Muscle layer of colon (tissue), 2 donors: ENCODE measurements around the gene MMP7.

Source experiments
- H3K27ac ChIP-seq: one replicate; pipeline ENCODE4 v1.7.0; 2013; ENCODE audit warnings: low read depth, mild to moderate bottlenecking, low read length, moderate library complexity
- H3K27me3 ChIP-seq, 2 donors: one replicate each; pipeline ENCODE4 v1.7.0; 2013; ENCODE audit warnings: low read length in 2 of 2, mild to moderate bottlenecking in 2 of 2; ENCODE audit not compliant: insufficient read depth in 2 of 2, control insufficient read depth in 1 of 2
- H3K36me3 ChIP-seq: one replicate; pipeline ENCODE4 v1.7.0; 2013; ENCODE audit warnings: mild to moderate bottlenecking, low read length; ENCODE audit not compliant: insufficient read depth
- H3K4me1 ChIP-seq: one replicate; pipeline ENCODE4 v1.7.0; 2013; ENCODE audit warnings: mild to moderate bottlenecking, low read length; ENCODE audit not compliant: insufficient read depth
- H3K4me3 ChIP-seq, 2 donors: one replicate each; pipeline ENCODE4 v1.7.0; 2013; ENCODE audit warnings: low read length in 2 of 2, low read depth in 1 of 2, mild to moderate bottlenecking in 1 of 2, moderate library complexity in 1 of 2
- H3K9ac ChIP-seq: one replicate; pipeline ENCODE4 v1.7.0; 2013; ENCODE audit warnings: low read length
- H3K9me3 ChIP-seq: one replicate; pipeline ENCODE4 v1.7.0; 2013; ENCODE audit warnings: mild to moderate bottlenecking, low read length
- donor health status: abdominal sarcoma.
- donor health status: Adenocarcinoma of cecum.

Gene MMP7

DNA sequence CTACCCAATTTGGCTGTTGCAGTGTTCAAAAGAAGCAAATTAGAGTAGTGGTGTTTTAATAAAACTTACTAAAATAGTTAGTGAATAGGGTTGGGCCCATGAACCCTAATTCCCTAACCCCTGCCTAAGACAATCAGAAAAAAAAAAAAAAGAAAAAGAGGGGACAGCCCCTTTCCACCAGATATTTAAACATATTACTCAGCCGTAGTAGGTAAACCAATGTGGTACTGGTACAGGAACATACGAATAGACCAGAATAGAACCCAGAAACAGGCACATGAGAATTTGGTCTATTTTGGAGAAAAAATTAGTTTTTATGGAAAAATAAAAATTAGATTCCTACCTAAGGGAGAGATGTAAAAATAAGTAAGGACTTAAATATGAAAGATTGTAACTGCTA, 38.6 kb downstream of the MMP7 start:
- H3K9ac ChIP-seq, result no peak overlapping the region
- H3K36me3 ChIP-seq, result no peaks in the 10 kb centered on the region
- H3K9me3 ChIP-seq, result no peaks in the 10 kb centered on the region
- no peak overlapping the region for H3K27ac ChIP-seq
- peak overlapping the region in 1 of 2 donors; percentile 1 for H3K4me3 ChIP-seq
- peaks cover 4% of the 10 kb centered on the region for H3K4me1 ChIP-seq
- no peaks in the 10 kb centered on the region for H3K27me3 ChIP-seq

DNA sequence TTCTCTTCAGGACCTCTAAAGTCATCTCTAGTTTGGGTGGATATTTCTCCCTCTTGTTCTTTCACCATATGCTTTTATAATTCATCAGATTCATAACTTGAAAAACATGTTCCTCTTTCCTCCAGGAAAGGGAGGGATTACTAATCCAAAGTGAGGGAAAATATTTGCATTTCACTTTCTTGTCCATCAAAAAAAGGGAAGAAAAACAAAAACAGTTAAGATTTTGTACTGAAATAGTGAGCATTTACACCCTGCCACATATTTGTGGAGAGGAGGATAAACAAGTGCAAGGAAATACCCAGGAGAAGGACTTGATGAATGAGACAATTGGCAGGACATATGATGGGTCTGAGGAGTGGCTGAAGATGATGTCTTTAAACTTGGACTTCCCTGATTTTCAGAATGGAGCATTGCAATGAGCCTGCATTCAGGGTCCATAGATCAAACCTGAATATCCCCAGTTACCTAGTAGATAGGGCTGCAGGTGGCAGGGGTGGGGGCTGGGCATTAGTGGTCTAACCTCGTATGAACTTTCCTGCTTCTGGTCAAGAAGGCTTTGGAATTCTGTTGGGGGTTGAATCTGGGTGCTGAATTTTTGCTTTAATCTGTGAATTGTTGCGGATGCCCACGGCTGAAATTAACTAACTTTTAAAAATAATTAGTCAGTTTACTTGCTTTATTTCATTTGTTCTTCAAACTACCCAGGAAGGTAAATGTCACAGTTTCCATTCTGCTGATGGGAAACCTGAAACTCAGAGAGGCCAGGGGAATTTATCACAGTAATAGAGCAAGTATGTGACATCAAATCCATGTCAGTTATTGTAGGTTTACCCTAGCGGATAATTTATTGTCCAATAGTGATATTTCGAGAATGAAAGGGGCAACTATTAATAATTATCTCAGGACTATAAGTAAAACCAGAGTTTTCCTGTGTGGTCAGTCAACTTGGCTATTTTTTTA, 41.1 kb downstream of the MMP7 start:
- Histone ChIP-seq H3K9ac (no peak overlapping the region), H3K9me3 (no peaks in the 10 kb centered on the region), H3K27ac (no peak overlapping the region), H3K27me3 (no peaks in the 10 kb centered on the region), H3K4me1 (no peaks in the 10 kb centered on the region), H3K4me3 (no peak overlapping the region), H3K36me3 (no peaks in the 10 kb centered on the region)

DNA sequence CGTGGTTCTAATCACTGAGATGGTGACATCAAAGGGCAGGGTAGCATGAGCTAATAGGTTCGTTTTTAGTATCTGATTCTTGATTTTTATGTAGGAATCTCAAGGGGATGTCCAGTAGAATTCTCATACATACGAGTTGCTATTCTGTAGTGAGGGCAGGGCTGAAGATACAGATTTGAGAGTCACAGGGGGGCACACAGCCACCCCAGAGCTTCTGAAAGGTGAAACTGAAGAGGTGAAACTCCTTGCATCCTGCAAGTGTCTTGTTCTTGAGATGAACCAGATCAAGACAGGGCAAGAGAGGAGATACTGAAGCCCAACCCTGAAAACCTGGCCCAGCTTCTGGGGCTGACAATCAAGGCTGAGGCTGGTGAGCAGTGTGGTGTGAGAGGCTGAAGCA, 42.3 kb downstream of the MMP7 start:
- Histone ChIP-seq H3K27me3 (no peaks in the 10 kb centered on the region), H3K36me3 (no peaks in the 10 kb centered on the region), H3K9me3 (no peaks in the 10 kb centered on the region), H3K4me3 (no peak overlapping the region), H3K27ac (no peak overlapping the region), H3K4me1 (no peaks in the 10 kb centered on the region), H3K9ac (no peak overlapping the region)

DNA sequence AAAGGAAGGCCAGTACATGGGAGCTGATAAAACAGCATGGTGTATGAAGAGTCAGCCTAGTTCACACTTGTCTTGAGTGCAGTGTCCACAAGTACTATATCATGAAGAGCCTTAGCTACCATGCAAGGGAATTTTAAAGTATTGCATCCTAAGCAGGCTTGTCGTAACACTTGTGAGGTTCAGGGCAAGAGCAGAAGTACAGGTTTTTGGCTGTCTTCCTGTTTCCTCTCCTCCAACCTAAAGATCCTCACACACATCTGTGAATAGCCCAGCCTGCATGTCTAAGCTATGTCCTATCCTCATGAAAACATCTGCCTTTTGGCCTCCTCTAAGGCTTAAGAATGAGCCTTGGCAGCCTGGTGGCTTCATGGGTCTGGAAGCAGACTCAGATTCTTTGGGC, 43.3 kb downstream of the MMP7 start:
- Histone ChIP-seq H3K9ac (no peak overlapping the region), H3K4me1 (no peaks in the 10 kb centered on the region), H3K9me3 (no peaks in the 10 kb centered on the region), H3K27me3 (no peaks in the 10 kb centered on the region), H3K4me3 (no peak overlapping the region), H3K27ac (no peak overlapping the region), H3K36me3 (no peaks in the 10 kb centered on the region)

DNA sequence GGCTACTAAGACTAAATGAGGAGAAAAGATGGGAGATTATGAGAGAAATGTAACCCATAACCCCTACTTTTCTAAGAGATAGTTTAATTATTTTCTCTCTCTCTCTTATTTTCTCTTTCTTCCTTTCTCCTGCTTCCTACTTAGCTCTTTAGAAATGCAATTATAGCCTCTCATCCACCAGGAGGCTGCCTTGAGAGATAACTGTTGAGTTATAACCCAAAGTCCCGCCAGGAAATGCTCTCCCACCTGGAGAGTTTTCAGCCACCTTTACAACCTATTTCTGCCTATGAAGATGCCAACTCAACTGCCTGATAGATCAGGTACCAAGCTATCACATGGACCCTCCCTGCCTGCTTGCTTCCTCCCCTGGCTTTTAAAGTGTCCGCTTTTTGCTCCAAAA, 44.0 kb downstream of the MMP7 start:
- no peaks in the 10 kb centered on the region for H3K36me3 ChIP-seq
- no peak overlapping the region for H3K4me3 ChIP-seq
- no peak overlapping the region for H3K9ac ChIP-seq
- no peaks in the 10 kb centered on the region for H3K27me3 ChIP-seq
- no peaks in the 10 kb centered on the region for H3K4me1 ChIP-seq
- no peaks in the 10 kb centered on the region for H3K9me3 ChIP-seq
- H3K27ac ChIP-seq, result no peak overlapping the region

DNA sequence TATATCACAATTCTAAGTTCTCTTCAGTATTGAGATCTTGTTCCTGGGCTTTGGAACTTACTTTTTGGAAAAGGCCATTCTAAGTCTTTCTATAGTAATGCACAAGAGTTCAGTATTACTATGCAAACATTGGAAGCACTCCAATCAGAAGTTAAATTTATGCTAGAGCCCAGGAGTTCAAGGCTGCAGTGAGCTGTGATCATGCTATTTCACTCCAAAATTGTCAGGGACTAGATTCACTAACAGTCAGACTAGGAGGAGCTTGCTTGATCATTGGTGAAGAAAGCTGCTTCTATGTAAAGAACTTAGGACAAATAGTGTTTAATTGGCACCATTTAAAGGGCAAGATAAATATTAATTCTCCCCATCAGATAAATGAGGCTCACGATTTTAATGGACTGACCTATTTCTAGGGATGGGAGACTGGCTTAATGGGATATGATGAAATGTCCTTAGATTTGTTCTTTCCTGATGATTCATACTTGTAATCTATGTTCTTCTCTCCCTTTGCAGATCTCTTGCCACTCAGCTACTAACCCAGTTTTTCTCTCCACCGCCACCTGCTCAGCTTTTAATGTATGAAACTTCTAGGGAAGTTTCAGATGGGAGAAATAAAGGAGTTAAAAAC, 45.3 kb downstream of the MMP7 start:
- no peak overlapping the region for H3K4me3 ChIP-seq
- H3K9me3 ChIP-seq, result no peaks in the 10 kb centered on the region
- H3K27me3 ChIP-seq, result no peaks in the 10 kb centered on the region
- H3K36me3 ChIP-seq, result no peaks in the 10 kb centered on the region
- H3K27ac ChIP-seq, result no peak overlapping the region
- H3K9ac ChIP-seq, result no peak overlapping the region
- H3K4me1 ChIP-seq, result no peaks in the 10 kb centered on the region

DNA sequence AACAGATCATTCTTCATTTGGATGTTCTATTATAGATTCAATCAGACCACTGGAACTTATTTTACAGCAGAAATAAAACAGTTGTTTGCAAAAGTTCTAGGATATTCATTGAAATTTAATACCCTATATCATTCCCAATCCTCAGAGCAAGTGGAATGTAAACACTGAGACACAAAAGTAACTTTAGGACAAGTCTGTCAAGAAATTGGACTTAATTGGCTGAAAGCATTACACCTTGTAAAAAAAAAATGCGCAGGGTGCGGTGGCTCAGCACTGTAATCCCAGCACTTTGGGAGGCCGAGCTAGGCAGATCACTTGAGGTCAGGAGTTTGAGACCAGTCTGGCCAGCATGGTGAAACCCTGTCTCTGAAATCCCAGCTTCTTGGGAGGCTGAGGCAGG, 48.1 kb downstream of the MMP7 start:
- Histone ChIP-seq H3K27me3 (no peaks in the 10 kb centered on the region), H3K9ac (no peak overlapping the region), H3K27ac (no peak overlapping the region), H3K4me3 (no peak overlapping the region), H3K9me3 (no peaks in the 10 kb centered on the region), H3K4me1 (peaks cover 4% of the 10 kb centered on the region), H3K36me3 (no peaks in the 10 kb centered on the region)

DNA sequence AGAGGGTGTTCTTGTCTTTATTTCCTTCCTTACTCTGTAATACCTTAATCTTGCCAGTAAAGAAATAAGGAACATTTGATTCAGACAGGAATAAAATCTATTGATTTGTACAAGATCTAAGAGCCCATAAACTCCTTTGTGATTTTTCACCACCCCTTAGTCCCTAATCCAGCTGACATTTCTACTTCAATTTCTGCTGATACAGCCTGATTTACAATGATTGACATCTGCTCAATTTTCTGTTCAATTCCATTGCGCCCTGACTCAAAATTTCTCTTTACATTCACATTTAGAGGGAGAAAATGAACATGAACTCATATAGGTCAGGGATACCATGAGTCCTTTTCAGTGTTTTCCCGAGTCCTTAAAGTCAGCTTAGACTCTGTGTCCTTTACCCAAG, 50.8 kb downstream of the MMP7 start:
- Histone ChIP-seq H3K27ac (no peak overlapping the region), H3K36me3 (no peaks in the 10 kb centered on the region), H3K4me1 (peaks cover 11% of the 10 kb centered on the region), H3K9ac (no peak overlapping the region), H3K4me3 (no peak overlapping the region), H3K27me3 (no peaks in the 10 kb centered on the region), H3K9me3 (no peaks in the 10 kb centered on the region)

DNA sequence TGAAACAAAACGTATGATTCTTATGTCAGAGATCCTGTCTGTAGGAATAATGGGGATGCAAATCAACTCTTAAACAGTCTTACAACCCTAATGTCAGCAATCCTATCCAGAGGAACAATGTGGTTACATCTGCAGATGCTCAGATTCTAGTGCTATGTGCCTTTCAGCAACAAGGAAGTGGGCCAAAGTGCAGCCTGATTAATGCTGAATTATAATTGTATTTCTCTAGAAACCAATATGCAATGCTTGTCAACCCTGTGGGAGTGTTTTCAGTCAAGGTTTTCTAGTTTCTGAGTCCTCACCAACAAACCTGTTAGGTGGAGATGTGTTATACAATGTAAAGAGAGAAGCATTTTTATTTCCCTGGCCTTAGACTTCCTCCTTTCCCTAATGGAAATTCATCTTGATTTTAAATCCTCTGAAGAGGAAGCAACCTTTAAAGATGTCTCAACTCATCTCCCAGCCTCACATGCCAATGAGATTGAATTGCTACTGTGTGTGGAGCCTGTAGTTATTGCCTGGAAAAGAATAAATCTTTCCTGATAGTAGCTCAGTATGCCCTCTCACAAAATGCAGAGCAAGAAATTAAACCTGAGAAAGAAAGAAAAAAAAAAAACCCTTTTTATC, 51.8 kb downstream of the MMP7 start:
- Histone ChIP-seq H3K4me1 (peaks cover 13% of the 10 kb centered on the region), H3K36me3 (no peaks in the 10 kb centered on the region), H3K9me3 (no peaks in the 10 kb centered on the region), H3K9ac (no peak overlapping the region), H3K27me3 (no peaks in the 10 kb centered on the region), H3K27ac (no peak overlapping the region), H3K4me3 (no peak overlapping the region)

DNA sequence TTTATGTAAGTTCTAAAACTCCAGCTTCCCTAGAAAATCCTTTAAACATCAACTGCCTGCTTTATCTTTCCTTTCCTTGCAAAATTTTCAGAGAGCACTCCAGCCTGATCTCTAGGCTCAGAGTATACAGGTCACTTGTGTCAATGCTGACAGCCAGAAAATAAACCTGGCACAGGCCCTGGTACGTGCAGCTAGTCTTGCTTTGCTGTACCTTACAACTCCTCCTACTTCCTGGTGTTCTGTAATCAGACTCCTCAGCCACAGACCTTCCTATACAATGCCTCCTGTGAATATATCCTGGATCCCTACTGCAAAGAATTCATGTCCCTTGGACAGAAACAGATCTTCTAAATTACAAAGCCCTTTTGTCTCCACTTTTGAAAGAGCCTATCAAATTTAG, 53.7 kb downstream of the MMP7 start:
- H3K27me3 ChIP-seq, result no peaks in the 10 kb centered on the region
- H3K9ac ChIP-seq, result no peak overlapping the region
- H3K4me1 ChIP-seq, result peaks cover 25% of the 10 kb centered on the region
- no peak overlapping the region for H3K4me3 ChIP-seq
- H3K27ac ChIP-seq, result peak overlapping the region; percentile 51
- H3K36me3 ChIP-seq, result no peaks in the 10 kb centered on the region
- H3K9me3 ChIP-seq, result no peaks in the 10 kb centered on the region

DNA sequence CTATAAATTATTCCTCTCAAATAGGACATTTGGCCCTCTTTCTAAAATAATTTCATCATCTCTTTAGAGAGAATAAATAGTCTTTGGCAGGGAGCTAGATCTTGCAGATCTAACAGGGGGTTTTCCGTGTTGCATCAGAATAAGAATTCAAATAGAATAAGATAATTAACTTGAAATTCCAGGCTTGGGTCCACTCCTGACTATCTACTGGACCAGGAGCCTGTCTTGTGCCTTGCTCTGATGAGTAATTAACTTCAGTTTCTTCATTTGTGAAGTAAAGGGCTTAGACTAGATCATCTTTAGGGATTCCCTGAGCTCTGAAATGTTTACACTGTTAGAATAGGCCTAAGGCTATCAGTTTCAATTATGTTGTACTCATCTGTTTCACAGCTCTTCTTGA, 54.5 kb downstream of the MMP7 start:
- Histone ChIP-seq H3K9ac (no peak overlapping the region), H3K27me3 (no peaks in the 10 kb centered on the region), H3K4me3 (no peak overlapping the region), H3K4me1 (peaks cover 33% of the 10 kb centered on the region), H3K27ac (no peak overlapping the region), H3K9me3 (no peaks in the 10 kb centered on the region), H3K36me3 (no peaks in the 10 kb centered on the region)
